Fibroblast of upper back skin (primary cell): ENCODE measurements around the gene TRDN.
"Not testable (repeated sequence)": the region's sequence is repeated elsewhere in the genome, so short reads cannot be mapped to it uniquely, and the experiment has no call there.

Source experiments
- DNase-seq: peaks from one replicate; pipeline ENCODE4 v3.0.0-alpha.2; 2013

The TRDN gene

DNA sequence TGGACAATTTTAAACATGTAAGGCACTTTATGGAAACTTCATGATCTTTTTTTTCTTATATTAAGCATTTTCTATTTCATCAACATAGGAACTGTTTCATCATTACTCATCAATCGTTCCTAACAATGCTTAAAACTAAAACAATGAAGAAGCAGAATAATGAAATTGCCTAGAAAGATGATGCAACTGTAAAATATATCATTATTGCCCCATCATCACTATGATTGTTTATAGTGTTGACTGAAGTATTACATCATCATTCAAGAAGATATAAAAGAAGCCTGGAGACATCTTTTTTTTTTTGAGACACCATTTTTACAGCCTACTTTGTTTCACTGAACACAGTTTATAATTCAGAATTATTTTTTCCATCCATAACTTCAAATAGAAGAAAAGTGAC lies 147.2 kb downstream of the TRDN start:
- no peak for DNase-seq

- no peak for DNase-seq
Observed at GRCh38 chr6:123480986-123481385, 155.8 kb downstream of the TRDN start.

- not testable (repeated sequence) for DNase-seq
Observed at GRCh38 chr6:123472025-123472702, 164.6 kb downstream of the TRDN start.

DNA sequence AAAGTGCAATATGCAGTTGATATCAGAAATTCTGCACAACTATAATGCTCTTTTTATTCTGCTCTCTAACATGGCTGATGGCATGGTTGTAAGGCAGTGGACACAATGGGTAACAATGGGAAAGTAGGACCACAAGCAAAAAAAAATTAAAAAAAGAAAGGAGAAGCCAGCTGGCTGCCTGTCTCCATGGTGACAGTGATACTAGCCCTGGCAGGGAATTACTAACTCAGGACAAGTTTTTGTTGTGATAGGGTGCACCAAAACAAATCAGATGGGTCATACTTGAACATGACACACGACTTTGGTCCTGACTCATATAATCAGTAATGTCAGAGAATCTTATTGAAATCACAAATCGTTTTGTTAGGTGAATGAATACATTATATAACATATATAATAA lies 169.4 kb downstream of the TRDN start:
- DNase-seq = no peak

GRCh38 chr6:123462152-123462551 lies 174.6 kb downstream of the TRDN start:
- DNase-seq = no peak

DNA sequence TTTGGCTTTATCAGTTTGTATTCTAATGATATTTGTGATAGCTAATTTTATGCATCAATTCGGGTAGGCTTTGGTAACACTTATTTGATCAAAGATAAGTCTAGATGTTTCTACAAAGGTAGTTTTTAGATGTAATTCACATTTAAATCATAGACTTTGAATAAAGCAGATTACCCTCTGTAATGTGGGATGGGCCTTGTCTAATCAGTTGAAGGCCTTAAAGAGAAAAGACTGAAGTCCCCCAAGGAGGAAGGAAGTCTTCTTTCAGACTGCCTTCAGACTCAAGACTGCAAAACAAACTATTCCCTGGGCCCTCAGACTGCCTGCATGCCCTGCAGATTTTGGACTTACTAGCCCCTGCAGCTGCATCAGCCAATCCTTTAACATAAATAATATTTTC lies 178.5 kb downstream of the TRDN start:
- no peak for DNase-seq

DNA sequence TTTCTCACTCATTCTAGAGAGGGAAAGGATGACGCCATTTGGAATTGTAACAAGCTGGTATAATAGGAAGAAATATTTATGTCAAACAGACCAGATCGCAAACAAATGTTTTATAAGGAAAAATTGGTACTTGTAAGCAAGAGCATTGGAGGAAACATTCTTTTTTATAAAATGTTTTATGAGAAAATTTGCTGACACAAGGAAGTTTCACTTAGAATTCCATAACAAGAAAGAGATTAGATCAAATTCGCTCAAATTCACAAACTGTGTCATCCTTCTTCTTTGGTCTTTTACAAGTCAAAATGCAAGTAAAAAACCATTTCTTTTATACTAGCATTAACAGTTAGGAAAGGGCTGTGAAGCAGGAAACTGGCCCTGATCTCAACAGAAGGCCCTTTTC lies 179.9 kb downstream of the TRDN start:
- no peak for DNase-seq

DNA sequence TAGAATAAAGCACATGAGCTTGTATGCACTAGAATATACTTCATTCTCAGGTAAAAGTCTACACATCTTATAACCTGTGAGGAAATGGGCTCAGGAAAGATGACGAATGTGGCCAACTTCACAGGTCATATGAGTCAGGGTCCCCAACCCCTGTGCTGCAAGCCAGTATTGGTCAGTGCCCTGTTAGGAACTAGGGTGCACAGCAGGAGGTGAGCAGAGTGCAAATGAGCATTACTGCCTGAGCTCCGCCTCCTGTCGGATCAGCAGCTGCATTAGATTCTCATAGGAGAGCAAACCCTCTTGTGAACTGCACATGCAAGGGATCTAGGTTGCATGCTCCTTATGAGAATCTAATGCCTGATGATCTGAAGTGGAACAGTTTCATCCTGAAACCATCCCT lies 182.3 kb downstream of the TRDN start:
- no peak for DNase-seq

- DNase-seq = not testable (repeated sequence)
Observed at GRCh38 chr6:123453071-123453470, 183.7 kb downstream of the TRDN start.

GRCh38 chr6:123448306-123448884 lies 188.4 kb downstream of the TRDN start:
- DNase-seq = no peak

DNA sequence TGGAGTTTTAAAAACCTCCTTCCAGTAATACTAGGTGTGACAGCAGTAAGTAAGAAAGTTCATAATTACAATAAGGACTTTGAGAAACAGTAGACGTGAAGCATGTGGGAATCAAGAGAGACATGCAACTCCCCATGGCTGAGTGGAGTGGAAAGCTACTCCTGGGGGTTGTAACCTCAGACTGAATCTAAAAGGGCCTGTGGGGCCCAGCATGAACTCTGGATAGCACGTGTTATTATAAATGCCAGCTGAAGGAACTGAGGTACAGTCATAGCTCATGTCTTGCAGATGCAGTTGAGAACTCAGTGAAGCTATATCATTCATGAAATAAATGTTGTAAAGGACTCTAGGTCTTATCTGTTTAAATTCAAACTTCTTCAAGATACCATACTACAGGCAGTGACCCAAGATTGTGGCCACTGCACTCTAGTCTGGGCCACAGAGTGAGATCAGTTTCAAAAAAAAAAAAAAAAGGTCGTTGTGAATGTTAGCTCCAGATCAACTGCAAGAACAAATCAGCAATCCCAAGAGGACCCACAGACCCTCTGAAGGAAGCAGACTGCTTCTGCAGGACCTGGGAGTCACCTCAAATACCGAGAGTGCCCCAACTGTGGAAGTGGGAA lies 189.3 kb downstream of the TRDN start:
- no peak for DNase-seq

- no peak for DNase-seq
Observed at GRCh38 chr6:123439371-123439770, 197.4 kb downstream of the TRDN start.

GRCh38 chr6:123434186-123434585 lies 202.6 kb downstream of the TRDN start:
- no peak for DNase-seq

GRCh38 chr6:123430970-123431369 lies 205.8 kb downstream of the TRDN start:
- DNase-seq = no peak

DNA sequence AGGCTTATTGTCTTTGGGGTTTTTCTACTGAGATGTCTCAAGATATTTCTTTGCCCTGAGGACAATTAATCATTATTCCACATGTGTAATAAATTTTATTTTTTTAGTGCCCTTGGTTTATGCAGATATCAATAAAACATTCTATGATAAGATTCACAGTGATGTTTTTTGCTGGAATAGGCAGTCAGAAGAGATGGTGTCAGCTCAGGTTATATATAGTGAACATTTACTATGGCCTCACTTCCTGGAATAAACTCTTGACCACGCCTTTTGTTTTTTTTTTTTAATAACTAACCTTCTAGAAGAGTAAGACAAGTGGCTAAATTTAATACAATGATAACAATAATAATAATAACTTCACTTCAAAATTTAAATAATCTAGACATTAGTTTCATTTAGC lies 209.7 kb downstream of the TRDN start:
- DNase-seq = no peak

GRCh38 chr6:123423130-123423529 lies 213.6 kb downstream of the TRDN start:
- no peak for DNase-seq

GRCh38 chr6:123420512-123420911 lies 216.2 kb downstream of the TRDN start:
- no peak for DNase-seq

GRCh38 chr6:123418071-123418470 lies 218.7 kb downstream of the TRDN start:
- DNase-seq = no peak

- DNase-seq = no peak
Observed at GRCh38 chr6:123417535-123417934, 219.2 kb downstream of the TRDN start.

- DNase-seq = peak; percentile 39
Observed at GRCh38 chr6:123415844-123416468, 220.8 kb downstream of the TRDN start.

DNA sequence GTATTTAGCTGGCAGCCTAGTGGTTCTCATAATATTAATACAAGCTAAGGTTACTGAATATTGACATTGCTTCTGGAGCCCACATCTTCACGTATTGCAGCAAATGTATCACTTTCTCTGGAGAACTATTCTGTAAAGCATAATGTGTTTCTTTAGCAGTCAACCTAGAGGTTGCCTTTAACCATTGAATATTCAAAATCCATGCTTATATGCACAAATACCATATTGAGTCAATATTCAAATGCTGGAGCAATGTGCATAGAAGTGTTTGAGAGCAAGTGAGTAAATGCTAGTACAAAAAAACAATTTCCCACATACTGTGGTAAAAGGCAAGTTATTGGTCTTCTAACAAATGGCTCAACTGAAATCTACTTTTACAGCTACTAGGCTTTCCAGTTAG lies 231.8 kb downstream of the TRDN start:
- no peak for DNase-seq

GRCh38 chr6:123402052-123402451 lies 234.7 kb downstream of the TRDN start:
- no peak for DNase-seq

GRCh38 chr6:123398072-123398471 lies 238.7 kb downstream of the TRDN start:
- no peak for DNase-seq

GRCh38 chr6:123393331-123393730 lies 243.4 kb downstream of the TRDN start:
- DNase-seq = peak; percentile 1
